Liver (tissue), 9 donors: Measurements from ENCODE around the gene CD79A. TPM values are rescaled to one million over a fixed set of nuclear protein-coding genes. Genes with fewer than 3 reads are reported as not detected.
"Not testable (repeated sequence)": the region's sequence is repeated elsewhere in the genome, so short reads cannot be mapped to it uniquely, and the experiment has no call there.

Experiments
- DNase-seq: peaks from one replicate; pipeline ENCODE4 v3.0.0-alpha.2; 2017; ENCODE audit warnings: low spot score
- H3K27ac ChIP-seq, 2 donors: one replicate each; pipeline ENCODE4 v1.7.0; 2013; ENCODE audit warnings: inconsistent platforms in 2 of 2, low read length in 2 of 2, control low read depth in 1 of 2, low read depth in 1 of 2, mild to moderate bottlenecking in 1 of 2
- H3K27me3 ChIP-seq, 4 donors: one replicate each; pipeline versions ENCODE4 v1.6.1 to v1.7.0; 2013; ENCODE audit warnings: low read length in 3 of 4, inconsistent platforms in 1 of 4, mild to moderate bottlenecking in 1 of 4, moderate library complexity in 1 of 4; ENCODE audit not compliant: control insufficient read depth in 4 of 4, insufficient read depth in 4 of 4
- H3K36me3 ChIP-seq, 4 donors: one replicate each; pipeline versions ENCODE4 v1.6.1 to v1.7.0; 2013; ENCODE audit warnings: low read length in 3 of 4, mild to moderate bottlenecking in 3 of 4, low read depth in 1 of 4, moderate library complexity in 1 of 4; ENCODE audit not compliant: control insufficient read depth in 4 of 4, insufficient read depth in 3 of 4
- H3K4me1 ChIP-seq, 4 donors: one replicate each; pipeline versions ENCODE4 v1.6.1 to v1.7.0; 2013; ENCODE audit warnings: low read length in 3 of 4, mild to moderate bottlenecking in 3 of 4, moderate library complexity in 1 of 4; ENCODE audit not compliant: control insufficient read depth in 4 of 4, insufficient read depth in 4 of 4
- H3K4me3 ChIP-seq, 3 donors: one replicate each; pipeline versions ENCODE4 v1.6.1 to v1.7.0; 2013; ENCODE audit warnings: low read length in 3 of 3, control low read depth in 1 of 3, low read depth in 1 of 3, mild to moderate bottlenecking in 1 of 3
- H3K9ac ChIP-seq, 2 donors: one replicate each; pipeline ENCODE4 v1.7.0; 2013; ENCODE audit warnings: low read length in 2 of 2, mild to moderate bottlenecking in 2 of 2, moderate library complexity in 2 of 2, control low read depth in 1 of 2, low read depth in 1 of 2
- H3K9me3 ChIP-seq, 4 donors: one replicate each; pipeline versions ENCODE4 v1.6.1 to v1.7.0; 2013; ENCODE audit warnings: low read length in 3 of 4; ENCODE audit not compliant: control insufficient read depth in 4 of 4
- CTCF ChIP-seq: fragments of 150-350 bp; IDR thresholded peaks from 2 replicates; pipeline ENCODE4 v1.5.1; 2017; ENCODE audit warnings: improper control_type of control experiment, low read depth, low read length; ENCODE audit not compliant: missing input control
- EGR1 ChIP-seq, 2 donors: IDR thresholded peaks; 2 replicates each; pipeline ENCODE4 v1.6.1; 2016 to 2018; ENCODE audit warnings: antibody characterized with exemption in 2 of 2, low read depth in 2 of 2
- GABPA ChIP-seq, 2 donors: IDR thresholded peaks in 1 of 2; conservative IDR thresholded peaks in 1 of 2; 2 replicates each; pipeline ENCODE4 v1.6.1; 2016; ENCODE audit warnings: antibody characterized with exemption in 2 of 2, mild to moderate bottlenecking in 1 of 2, moderate library complexity in 1 of 2
- HNF4G ChIP-seq: IDR thresholded peaks from 2 replicates; pipeline ENCODE4 v1.6.1; 2016; ENCODE audit warnings: antibody characterized with exemption
- NR2F2 ChIP-seq: IDR thresholded peaks from 2 replicates; pipeline ENCODE4 v1.6.1; 2016; ENCODE audit warnings: antibody characterized with exemption
- RAD21 ChIP-seq, 2 donors: IDR thresholded peaks; 2 replicates each; pipeline ENCODE4 v1.6.1; 2016; ENCODE audit warnings: antibody characterized with exemption in 2 of 2, mild to moderate bottlenecking in 2 of 2
- RXRA ChIP-seq, 2 donors: IDR thresholded peaks; 2 replicates each; pipeline ENCODE4 v1.6.1; 2017 to 2018; ENCODE audit warnings: antibody characterized with exemption in 2 of 2, mild to moderate bottlenecking in 1 of 2
- SP1 ChIP-seq: IDR thresholded peaks from 2 replicates; pipeline ENCODE4 v1.6.1; 2018; ENCODE audit warnings: antibody characterized with exemption, mild to moderate bottlenecking
- WGBS: extraction: QIAGEN DNeasy Blood & Tissue Kit; methylation state at CpG from one replicate; pipeline ENCODE4 v1.1.7; 2013; 5-methylcytosine and 5-hydroxymethylcytosine counted together
- polyA plus RNA-seq, 2 donors: library from polyadenylated mRNA; stranded (reverse) in 1 of 2; unstranded in 1 of 2; fragments of 200-250 nt in 1 of 2; fragments of >200 nt in 1 of 2; fragmentation: Nextera tagmentation in 1 of 2; extraction: Ambion mirVana in 1 of 2; gene quantifications; one replicate each; pipeline versions ENCODE4 v1.2.1 to v1.2.3, GENCODE V29; 2013 to 2015
- total RNA-seq, 2 donors: library from RNA; depleted of rRNA; stranded (reverse); fragments of >200 nt; gene quantifications; one replicate each; pipeline ENCODE4 v1.2.3, GENCODE V29; 2014
- TF ChIP-seq, protein P1 (sequence below): IDR thresholded peaks from 2 replicates; pipeline ENCODE4 v1.6.1; 2016; ENCODE audit warnings: antibody characterized with exemption
- TF ChIP-seq, protein P2 (sequence below): IDR thresholded peaks from 2 replicates; pipeline ENCODE4 v1.6.1; 2016; ENCODE audit warnings: antibody characterized with exemption
- donor health status: healthy.
- donor health status: healthy.
- donor health status: healthy.
- donor health status: healthy.
- donor health status: healthy.

Gene CD79A
- total and polyA plus RNA-seq, 4 donors: 0.43 to 5.0 (median 2.0) TPM

DNA sequence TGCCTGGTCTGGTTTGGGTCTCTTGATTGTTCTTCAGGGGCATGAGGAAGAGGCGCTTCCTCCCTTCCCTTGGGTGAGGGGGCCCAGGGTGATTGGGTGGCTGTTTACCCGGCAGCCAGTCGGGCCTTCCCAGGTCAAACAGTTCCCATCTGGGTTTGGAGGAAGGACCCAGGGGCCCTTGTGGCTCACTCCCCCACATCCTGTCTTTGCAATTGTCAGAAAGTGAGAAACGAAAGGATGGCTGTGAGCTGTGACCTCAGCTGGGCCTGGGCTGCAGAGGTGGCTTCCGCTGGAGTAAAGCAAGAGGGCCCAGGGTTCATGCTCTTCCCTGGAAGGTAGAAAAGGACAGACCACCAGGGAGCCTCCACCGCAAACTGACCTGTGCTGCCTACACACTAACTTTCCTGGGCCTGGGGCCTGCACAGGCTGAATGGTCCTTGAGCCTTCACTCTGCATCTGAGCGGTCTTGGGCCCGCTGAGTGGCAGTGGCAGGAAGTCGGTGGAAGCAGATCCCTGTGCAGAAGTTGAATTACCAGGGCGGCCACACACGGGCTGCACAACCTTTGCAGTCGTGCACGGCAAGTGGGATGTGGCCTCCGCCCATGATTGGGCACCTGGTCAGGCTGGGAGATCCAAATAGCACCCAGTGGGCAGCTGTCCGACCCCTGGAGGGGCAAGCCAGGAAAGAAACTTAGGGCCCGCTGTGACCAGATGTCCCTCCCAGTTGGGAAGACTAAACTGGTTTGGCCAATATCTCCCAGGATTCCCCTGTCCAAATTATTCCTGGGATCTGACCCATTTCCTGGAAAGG is 5.3 kb upstream of the CD79A start:
- no peaks in the 10 kb centered on the region for H3K9me3 ChIP-seq
- no peak overlapping the region for H3K9ac ChIP-seq
- 68% methylated on average over 16 of the region's 16 CpGs for WGBS
- peak; percentile 9 for TF ChIP-seq SP1
- no peak for TF ChIP-seq HNF4G
- peak; percentile 53 for TF ChIP-seq NR2F2
- DNase-seq: no peak
- peaks cover 16 to 46% (median 17%) of the 10 kb centered on the region in 4 donors for H3K36me3 ChIP-seq
- H3K4me3 ChIP-seq: no peak overlapping the region
- peaks cover 0 to 14% (median 5%) of the 10 kb centered on the region in 4 donors for H3K4me1 ChIP-seq
- peak overlapping the region in 1 of 2 donors; percentile 42 for H3K27ac ChIP-seq
- no peaks in the 10 kb centered on the region for H3K27me3 ChIP-seq

DNA sequence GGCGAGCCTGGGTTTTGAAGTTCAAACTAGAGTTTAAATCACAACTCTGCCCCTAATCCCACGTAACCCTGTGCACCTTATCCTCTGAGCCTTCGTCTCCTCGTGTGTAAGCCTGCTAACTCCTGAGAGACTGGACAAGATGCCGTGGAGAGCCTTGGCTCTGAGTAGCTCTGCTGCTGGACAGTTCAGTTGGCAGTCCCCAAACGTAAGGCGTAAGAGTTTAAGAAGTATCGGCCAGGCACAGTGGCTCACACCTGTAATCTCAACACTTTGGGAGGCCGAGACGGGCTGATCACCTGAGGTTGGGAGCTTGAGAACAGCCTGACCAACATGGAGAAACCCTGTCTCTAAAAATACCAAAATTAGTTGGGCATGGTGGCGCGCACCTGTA is 4.7 kb upstream of the CD79A start:
- no peaks in the 10 kb centered on the region for H3K27me3 ChIP-seq
- no peaks in the 10 kb centered on the region for H3K9me3 ChIP-seq
- DNase-seq: no peak
- H3K9ac ChIP-seq: no peak overlapping the region
- H3K4me3 ChIP-seq: no peak overlapping the region
- H3K4me1 ChIP-seq: peaks cover 0 to 14% (median 5%) of the 10 kb centered on the region in 4 donors
- TF ChIP-seq, protein P1, sequence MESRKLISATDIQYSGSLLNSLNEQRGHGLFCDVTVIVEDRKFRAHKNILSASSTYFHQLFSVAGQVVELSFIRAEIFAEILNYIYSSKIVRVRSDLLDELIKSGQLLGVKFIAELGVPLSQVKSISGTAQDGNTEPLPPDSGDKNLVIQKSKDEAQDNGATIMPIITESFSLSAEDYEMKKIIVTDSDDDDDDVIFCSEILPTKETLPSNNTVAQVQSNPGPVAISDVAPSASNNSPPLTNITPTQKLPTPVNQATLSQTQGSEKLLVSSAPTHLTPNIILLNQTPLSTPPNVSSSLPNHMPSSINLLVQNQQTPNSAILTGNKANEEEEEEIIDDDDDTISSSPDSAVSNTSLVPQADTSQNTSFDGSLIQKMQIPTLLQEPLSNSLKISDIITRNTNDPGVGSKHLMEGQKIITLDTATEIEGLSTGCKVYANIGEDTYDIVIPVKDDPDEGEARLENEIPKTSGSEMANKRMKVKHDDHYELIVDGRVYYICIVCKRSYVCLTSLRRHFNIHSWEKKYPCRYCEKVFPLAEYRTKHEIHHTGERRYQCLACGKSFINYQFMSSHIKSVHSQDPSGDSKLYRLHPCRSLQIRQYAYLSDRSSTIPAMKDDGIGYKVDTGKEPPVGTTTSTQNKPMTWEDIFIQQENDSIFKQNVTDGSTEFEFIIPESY: no peak
- H3K27ac ChIP-seq: peak overlapping the region in 1 of 2 donors; percentile 42
- WGBS: 90% methylated on average over 12 of the region's 12 CpGs
- H3K36me3 ChIP-seq: peaks cover 14 to 42% (median 17%) of the 10 kb centered on the region in 4 donors

DNA sequence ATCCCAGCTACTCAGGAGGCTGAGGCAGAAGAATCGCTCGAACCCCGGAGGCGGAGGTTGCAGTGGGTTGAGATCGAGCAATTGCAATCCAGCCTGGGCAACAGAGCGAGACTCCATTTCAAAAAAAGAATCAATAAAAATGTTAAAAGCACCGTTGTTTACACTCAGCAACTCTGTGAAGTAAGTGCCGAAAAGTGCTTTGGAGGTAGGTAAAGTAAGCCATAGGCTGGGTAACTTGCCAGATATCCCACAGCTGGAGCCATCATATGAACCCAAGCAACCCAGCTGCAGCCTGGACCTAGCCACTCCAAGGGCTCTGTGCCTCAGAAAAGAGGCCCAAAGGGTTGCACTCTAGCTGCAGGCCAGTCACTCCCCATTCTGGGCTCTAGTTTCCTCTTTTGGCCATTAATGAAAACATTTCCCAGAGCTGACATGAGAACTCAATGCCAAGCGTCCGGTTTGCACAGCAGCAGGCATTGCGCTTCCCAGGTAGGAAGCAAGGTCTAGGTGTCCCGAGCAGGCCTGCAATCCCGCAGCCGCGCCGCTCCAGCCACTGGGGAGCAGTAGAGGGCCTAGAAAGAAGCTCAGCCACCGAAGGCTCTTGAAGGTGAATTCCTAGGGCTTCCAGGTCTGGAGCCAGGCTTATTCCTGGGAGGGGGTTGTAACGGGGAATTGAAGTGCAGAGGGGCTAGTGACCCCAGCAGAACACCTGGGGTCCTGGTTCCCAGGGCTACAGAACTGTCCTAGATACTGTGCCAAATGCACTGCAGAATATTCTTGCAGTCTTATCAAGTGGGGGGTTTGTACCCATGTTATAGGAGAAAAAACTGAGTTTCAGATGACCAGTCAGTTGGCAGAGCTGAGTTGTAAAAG is 4.1 kb upstream of the CD79A start:
- H3K9me3 ChIP-seq: no peaks in the 10 kb centered on the region
- no peak overlapping the region for H3K27ac ChIP-seq
- TF ChIP-seq CTCF (peak; percentile 48), RAD21 (IDR thresholded peaks at IDR 0.05) (peak; percentile 73 to 81), SP1 (no peak), EGR1 (IDR thresholded peaks at IDR 0.05; ENCODE audit: low read depth in 2 of 2) (no peak), RXRA (IDR thresholded peaks at IDR 0.05) (no peak), GABPA (IDR thresholded peaks at IDR 0.05 in 1 of 2, conservative IDR thresholded peaks at IDR 0.05 in 1 of 2) (no peak)
- TF ChIP-seq, protein P2, sequence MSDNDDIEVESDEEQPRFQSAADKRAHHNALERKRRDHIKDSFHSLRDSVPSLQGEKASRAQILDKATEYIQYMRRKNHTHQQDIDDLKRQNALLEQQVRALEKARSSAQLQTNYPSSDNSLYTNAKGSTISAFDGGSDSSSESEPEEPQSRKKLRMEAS: no peak
- H3K36me3 ChIP-seq: peaks cover 11 to 37% (median 16%) of the 10 kb centered on the region in 4 donors
- WGBS: 49% methylated on average over 18 of the region's 18 CpGs
- H3K9ac ChIP-seq: no peak overlapping the region
- peak; percentile 65 for DNase-seq
- H3K4me1 ChIP-seq: peaks cover 0 to 14% (median 5%) of the 10 kb centered on the region in 4 donors
- H3K27me3 ChIP-seq: no peaks in the 10 kb centered on the region
- no peak overlapping the region for H3K4me3 ChIP-seq

DNA sequence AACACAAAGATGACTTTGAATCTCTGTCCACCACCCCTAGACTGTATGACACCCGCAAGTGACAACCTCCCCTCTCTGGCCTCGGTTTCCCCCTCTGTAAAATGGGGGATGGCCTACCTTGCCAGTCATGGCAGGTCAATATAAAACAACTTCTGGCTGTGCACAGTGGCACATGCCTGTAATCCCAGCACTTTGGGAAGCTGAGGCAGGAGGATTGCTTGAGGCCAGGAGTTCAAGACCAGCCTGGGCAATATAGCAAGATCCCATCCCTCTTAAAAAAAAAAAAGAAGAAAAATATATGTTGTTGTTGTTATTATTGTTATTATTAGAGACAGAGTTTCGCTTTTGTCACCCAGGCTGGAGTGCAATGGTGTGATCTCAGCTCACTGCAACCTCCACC is 1.1 kb upstream of the CD79A start:
- 77% methylated on average over 3 of the region's 3 CpGs for WGBS
- DNase-seq, H3K9me3 ChIP-seq, H3K4me3 ChIP-seq, H3K27me3 ChIP-seq, H3K9ac ChIP-seq: not testable (repeated sequence)
- Histone ChIP-seq H3K27ac (peak overlapping the region in 1 of 2 donors; percentile 50), H3K4me1 (peaks cover 0 to 14% (median 5%) of the 10 kb centered on the region in 4 donors), H3K36me3 (peaks cover 4 to 16% (median 6%) of the 10 kb centered on the region in 4 donors)
